ENCODE results near the gene PGC.

DNA sequence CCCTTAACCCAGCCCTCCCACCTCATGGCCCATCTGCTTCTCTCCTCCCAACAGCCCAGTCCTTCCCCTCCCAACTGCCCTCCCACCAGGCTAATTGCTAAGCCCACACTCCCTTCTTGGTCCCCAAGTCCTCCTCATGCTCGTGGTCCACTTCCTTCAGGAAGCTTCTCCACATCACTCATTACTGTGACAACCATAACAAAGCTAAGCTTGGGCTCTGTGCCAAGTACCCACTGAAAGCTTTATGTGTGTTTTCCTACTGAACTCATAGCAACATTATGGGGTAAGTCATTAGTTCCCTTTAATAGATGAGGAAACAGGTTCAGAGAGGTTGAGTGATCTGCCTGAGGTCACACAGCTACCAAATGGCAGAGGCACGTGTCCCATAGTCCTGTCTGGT is 16.3 kb upstream of the PGC start:
- TF ChIP-seq, protein P1, sequence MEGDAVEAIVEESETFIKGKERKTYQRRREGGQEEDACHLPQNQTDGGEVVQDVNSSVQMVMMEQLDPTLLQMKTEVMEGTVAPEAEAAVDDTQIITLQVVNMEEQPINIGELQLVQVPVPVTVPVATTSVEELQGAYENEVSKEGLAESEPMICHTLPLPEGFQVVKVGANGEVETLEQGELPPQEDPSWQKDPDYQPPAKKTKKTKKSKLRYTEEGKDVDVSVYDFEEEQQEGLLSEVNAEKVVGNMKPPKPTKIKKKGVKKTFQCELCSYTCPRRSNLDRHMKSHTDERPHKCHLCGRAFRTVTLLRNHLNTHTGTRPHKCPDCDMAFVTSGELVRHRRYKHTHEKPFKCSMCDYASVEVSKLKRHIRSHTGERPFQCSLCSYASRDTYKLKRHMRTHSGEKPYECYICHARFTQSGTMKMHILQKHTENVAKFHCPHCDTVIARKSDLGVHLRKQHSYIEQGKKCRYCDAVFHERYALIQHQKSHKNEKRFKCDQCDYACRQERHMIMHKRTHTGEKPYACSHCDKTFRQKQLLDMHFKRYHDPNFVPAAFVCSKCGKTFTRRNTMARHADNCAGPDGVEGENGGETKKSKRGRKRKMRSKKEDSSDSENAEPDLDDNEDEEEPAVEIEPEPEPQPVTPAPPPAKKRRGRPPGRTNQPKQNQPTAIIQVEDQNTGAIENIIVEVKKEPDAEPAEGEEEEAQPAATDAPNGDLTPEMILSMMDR (IDR thresholded peaks at IDR 0.05) = no peak
- no peak for TF ChIP-seq POLR2A (IDR thresholded peaks at IDR 0.05)
- no peak for TF ChIP-seq EP300 (IDR thresholded peaks at IDR 0.05)
